GM19468 (cell line): ENCODE data around the gene KBTBD4.
"Not testable (repeated sequence)": the region's sequence is repeated elsewhere in the genome, so short reads cannot be mapped to it uniquely, and the experiment has no call there.

Experiments
- ATAC-seq: cut with Tn5 transposase; IDR thresholded peaks from one replicate; pipeline ENCODE4 v1.9.1; 2021; ENCODE audit warnings: mild to moderate bottlenecking, moderate library complexity, moderate number of reproducible peaks; ENCODE audit not compliant: unreplicated experiment; ENCODE audit errors: extremely low read depth

KBTBD4 gene

GRCh38 chr11:47530721-47531120, 48.0 kb downstream of the KBTBD4 start:
- not testable (repeated sequence) for ATAC-seq

GRCh38 chr11:47529951-47530350, 48.8 kb downstream of the KBTBD4 start:
- ATAC-seq, result no peak

- ATAC-seq, result no peak
These were observed 51.6 kb downstream of the KBTBD4 start for GRCh38 chr11:47527186-47527585.

- ATAC-seq, result not testable (repeated sequence)
These were observed 52.7 kb downstream of the KBTBD4 start for GRCh38 chr11:47526032-47526431.

GRCh38 chr11:47524291-47524874, 54.4 kb downstream of the KBTBD4 start:
- no peak for ATAC-seq

GRCh38 chr11:47523490-47524225, 55.1 kb downstream of the KBTBD4 start:
- no peak for ATAC-seq
